Activated naive CD4-positive, alpha-beta T cell treated with anti-CD3 and anti-CD28 coated beads for 36 hours (primary cell): Measurements from ENCODE around the gene STK35. TPM values are rescaled to one million over a fixed set of nuclear protein-coding genes. Genes with fewer than 3 reads are reported as not detected.

ENCODE experiments used
- CTCF ChIA-PET: fragments of 350-600 bp; sonication (Branson Sonifier 250); formaldehyde crosslinking; loops from one replicate; lab custom pipeline; 2021; ENCODE audit warnings: antibody characterized with exemption; lab: Charles Lee
- DNase-seq: peaks from one replicate; pipeline ENCODE4 v3.0.0-alpha.2; 2020
- H3K27ac Mint-ChIP-seq: one replicate; pipeline ENCODE4 v1.8.0; 2021; ENCODE audit warnings: mild to moderate bottlenecking, mixed read lengths
- H3K27me3 Mint-ChIP-seq: one replicate; pipeline ENCODE4 v1.8.0; 2021; ENCODE audit warnings: low read depth, mixed read lengths
- H3K36me3 Mint-ChIP-seq: one replicate; pipeline ENCODE4 v1.8.0; 2021; ENCODE audit warnings: low read depth, mixed read lengths
- H3K4me1 Mint-ChIP-seq: one replicate; pipeline ENCODE4 v1.8.0; 2021; ENCODE audit warnings: low read depth, mixed read lengths
- H3K4me3 Mint-ChIP-seq: one replicate; pipeline ENCODE4 v1.8.0; 2021; ENCODE audit warnings: mild to moderate bottlenecking, moderate library complexity, mixed read lengths
- H3K9me3 Mint-ChIP-seq: one replicate; pipeline ENCODE4 v1.8.0; 2021; ENCODE audit warnings: mixed read lengths
- intact Hi-C: fragments of 100-400 bp; cut with micrococcal nuclease; formaldehyde crosslinking; loops from one replicate; pipeline ENCODE4 v1.15.1; 2023
- total RNA-seq, 2 experiments: library from RNA; stranded (reverse); gene quantifications; one replicate each; pipeline ENCODE4 v1.2.3, GENCODE V29; 2021

The STK35 gene
- total RNA-seq, 2 experiments from 2014 or later, result 20.5 to 20.9 TPM

GRCh38 chr20:2139736-2140135 lies 38.1 kb downstream of the STK35 start:
- intact Hi-C loops, result no loop called here
- no peak overlapping the region for H3K27ac Mint-ChIP-seq
- peaks cover 6% of the 10 kb centered on the region for H3K4me1 Mint-ChIP-seq
- H3K36me3 Mint-ChIP-seq, result peaks cover 1% of the 10 kb centered on the region
- no peaks in the 10 kb centered on the region for H3K9me3 Mint-ChIP-seq
- no peak overlapping the region for H3K4me3 Mint-ChIP-seq
- DNase-seq, result no peak
- CTCF ChIA-PET, result interaction anchor here (1.3 kb wide), 1 partner anchor 32 kb away, joined by 6 read pairs; no protein-coding TSS in a partner anchor
- H3K27me3 Mint-ChIP-seq, result no peaks in the 10 kb centered on the region

DNA sequence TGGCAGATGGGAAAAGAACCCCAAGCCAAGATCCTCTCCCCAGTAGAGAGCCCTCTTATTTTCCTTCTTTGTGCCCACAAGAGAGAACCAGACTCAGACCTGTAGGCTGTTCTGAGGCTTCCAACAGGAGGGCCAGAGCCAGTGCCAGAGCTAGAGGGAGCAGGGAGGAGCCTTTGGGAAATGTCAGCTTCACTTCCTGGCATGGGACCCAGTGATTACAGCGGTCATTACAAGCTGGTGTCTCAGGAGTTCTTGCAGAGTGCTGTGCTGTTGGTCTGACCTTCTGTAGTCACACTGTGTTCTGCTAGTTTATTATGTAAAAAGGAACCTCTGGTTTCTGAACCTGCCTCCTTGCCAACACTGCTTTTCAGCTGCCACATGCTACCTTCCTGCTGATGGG lies 38.9 kb downstream of the STK35 start:
- H3K27me3 Mint-ChIP-seq, result no peaks in the 10 kb centered on the region
- H3K27ac Mint-ChIP-seq, result no peak overlapping the region
- H3K9me3 Mint-ChIP-seq, result no peaks in the 10 kb centered on the region
- no peak for DNase-seq
- H3K4me1 Mint-ChIP-seq, result peaks cover 6% of the 10 kb centered on the region
- peaks cover 1% of the 10 kb centered on the region for H3K36me3 Mint-ChIP-seq
- intact Hi-C loops, result no loop called here
- CTCF ChIA-PET, result interaction anchor here (1.3 kb wide), 1 partner anchor 32 kb away, joined by 6 read pairs; no protein-coding TSS in a partner anchor
- no peak overlapping the region for H3K4me3 Mint-ChIP-seq

GRCh38 chr20:2141600-2142575 lies 40.3 kb downstream of the STK35 start:
- H3K36me3 Mint-ChIP-seq, result peaks cover 4% of the 10 kb centered on the region
- no peak overlapping the region for H3K27ac Mint-ChIP-seq
- no peak overlapping the region for H3K4me3 Mint-ChIP-seq

GRCh38 chr20:2142649-2143048 lies 41.0 kb downstream of the STK35 start:
- intact Hi-C loops, result no loop called here
- Mint-ChIP-seq H3K27me3 (no peaks in the 10 kb centered on the region), H3K27ac (no peak overlapping the region), H3K4me3 (no peak overlapping the region), H3K36me3 (peaks cover 4% of the 10 kb centered on the region), H3K9me3 (no peaks in the 10 kb centered on the region), H3K4me1 (peaks cover 3% of the 10 kb centered on the region)
- no peak for DNase-seq
- CTCF ChIA-PET, result no interaction called here

More at GRCh38 chr20:2141600-2142575, 40.3 kb downstream of the STK35 start:
- peaks cover 6% of the 10 kb centered on the region for H3K4me1 Mint-ChIP-seq
- DNase-seq, result no peak
- H3K27me3 Mint-ChIP-seq, result no peaks in the 10 kb centered on the region
- CTCF ChIA-PET, result interaction anchor here (1.0 kb wide), 1 partner anchor 31 kb away, joined by 3 read pairs; no protein-coding TSS in a partner anchor
- no peaks in the 10 kb centered on the region for H3K9me3 Mint-ChIP-seq
- intact Hi-C loops, result no loop called here

DNA sequence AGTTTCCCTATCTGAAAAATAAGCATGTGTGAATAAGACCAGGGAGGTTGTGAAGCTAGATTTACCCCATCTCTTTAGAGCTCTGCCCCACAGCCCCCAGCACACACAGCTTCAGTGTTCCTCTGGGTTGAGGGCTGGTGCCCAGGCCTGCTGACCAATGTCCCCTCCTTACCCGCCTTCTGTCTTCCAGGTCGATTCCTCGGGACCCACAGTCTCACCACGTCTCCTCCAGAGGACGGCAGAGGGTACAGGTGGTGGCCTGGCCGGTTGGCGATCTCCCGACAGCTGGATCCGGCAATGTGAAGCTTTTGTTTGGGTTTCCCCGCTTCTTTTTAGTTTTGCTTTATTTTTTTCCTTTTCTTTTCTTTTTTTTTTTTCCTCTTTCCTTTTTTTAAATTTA lies 42.0 kb downstream of the STK35 start:
- peaks cover 4% of the 10 kb centered on the region for H3K36me3 Mint-ChIP-seq
- no peak overlapping the region for H3K4me3 Mint-ChIP-seq
- H3K27me3 Mint-ChIP-seq, result no peaks in the 10 kb centered on the region
- DNase-seq, result no peak
- no peaks in the 10 kb centered on the region for H3K4me1 Mint-ChIP-seq
- no peaks in the 10 kb centered on the region for H3K9me3 Mint-ChIP-seq
- CTCF ChIA-PET, result interaction anchor here (0.5 kb wide), 1 partner anchor 33 kb away, joined by 3 read pairs; no protein-coding TSS in a partner anchor
- no peak overlapping the region for H3K27ac Mint-ChIP-seq
- intact Hi-C loops, result no loop called here

GRCh38 chr20:2144850-2145249 lies 43.2 kb downstream of the STK35 start:
- Mint-ChIP-seq H3K4me1 (no peaks in the 10 kb centered on the region), H3K4me3 (no peak overlapping the region), H3K9me3 (no peaks in the 10 kb centered on the region), H3K36me3 (peaks cover 5% of the 10 kb centered on the region), H3K27me3 (no peaks in the 10 kb centered on the region), H3K27ac (no peak overlapping the region)
- CTCF ChIA-PET, result interaction anchor here (0.6 kb wide), 1 partner anchor 332 kb away, joined by 3 read pairs; no protein-coding TSS in a partner anchor
- intact Hi-C loops, result no loop called here
- DNase-seq, result no peak

GRCh38 chr20:2145376-2145775 lies 43.7 kb downstream of the STK35 start:
- H3K4me3 Mint-ChIP-seq, result no peak overlapping the region
- peaks cover 5% of the 10 kb centered on the region for H3K36me3 Mint-ChIP-seq
- no peaks in the 10 kb centered on the region for H3K4me1 Mint-ChIP-seq
- CTCF ChIA-PET, result interaction anchor here (0.6 kb wide), 1 partner anchor 332 kb away, joined by 3 read pairs; no protein-coding TSS in a partner anchor
- intact Hi-C loops, result no loop called here
- no peak overlapping the region for H3K27ac Mint-ChIP-seq
- no peak for DNase-seq
- H3K9me3 Mint-ChIP-seq, result no peaks in the 10 kb centered on the region
- no peaks in the 10 kb centered on the region for H3K27me3 Mint-ChIP-seq

GRCh38 chr20:2146080-2146867 lies 44.6 kb downstream of the STK35 start:
- H3K27ac Mint-ChIP-seq, result no peak overlapping the region
- peaks cover 5% of the 10 kb centered on the region for H3K36me3 Mint-ChIP-seq
- no peaks in the 10 kb centered on the region for H3K9me3 Mint-ChIP-seq
- CTCF ChIA-PET, result no interaction called here
- H3K4me1 Mint-ChIP-seq, result no peaks in the 10 kb centered on the region
- no peak overlapping the region for H3K4me3 Mint-ChIP-seq
- intact Hi-C loops, result no loop called here
- H3K27me3 Mint-ChIP-seq, result no peaks in the 10 kb centered on the region
- no peak for DNase-seq

- Mint-ChIP-seq H3K4me1 (no peaks in the 10 kb centered on the region), H3K27me3 (no peaks in the 10 kb centered on the region), H3K4me3 (no peak overlapping the region), H3K36me3 (peaks cover 5% of the 10 kb centered on the region), H3K27ac (no peak overlapping the region), H3K9me3 (no peaks in the 10 kb centered on the region)
- no peak for DNase-seq
- CTCF ChIA-PET, result interaction anchor here (0.6 to 1.2 kb wide), 2 partner anchors 38 to 56 kb away, joined by 3 read pairs; no protein-coding TSS in a partner anchor
- intact Hi-C loops, result no loop called here
These were observed 47.9 kb downstream of the STK35 start for GRCh38 chr20:2149507-2149906.

DNA sequence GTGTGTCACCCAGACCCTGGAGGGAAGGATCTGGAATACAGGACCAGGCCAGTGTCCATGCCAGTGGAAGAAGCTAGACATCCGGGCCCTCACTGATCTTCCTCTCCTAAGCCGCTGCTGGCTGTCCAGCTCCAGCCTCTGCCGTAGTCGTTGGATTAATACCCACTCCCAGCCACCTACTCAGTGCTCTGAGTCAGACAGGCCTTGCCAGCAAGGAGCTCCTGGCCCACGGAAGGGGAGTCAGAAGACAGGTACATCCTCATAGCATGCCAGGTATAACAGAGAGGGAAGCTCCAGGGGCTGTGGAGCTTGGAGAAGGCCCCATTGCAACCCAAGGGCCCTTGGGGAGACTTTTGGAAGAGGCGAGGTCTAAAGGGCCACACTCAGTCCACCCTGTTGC lies 49.0 kb downstream of the STK35 start:
- intact Hi-C loops, result no loop called here
- CTCF ChIA-PET, result interaction anchor here (1.0 kb wide), 1 partner anchor 48 kb away, joined by 3 read pairs; no protein-coding TSS in a partner anchor
- Mint-ChIP-seq H3K9me3 (no peaks in the 10 kb centered on the region), H3K4me1 (no peaks in the 10 kb centered on the region), H3K27ac (no peak overlapping the region), H3K4me3 (no peak overlapping the region), H3K27me3 (no peaks in the 10 kb centered on the region), H3K36me3 (peaks cover 4% of the 10 kb centered on the region)
- DNase-seq, result no peak

DNA sequence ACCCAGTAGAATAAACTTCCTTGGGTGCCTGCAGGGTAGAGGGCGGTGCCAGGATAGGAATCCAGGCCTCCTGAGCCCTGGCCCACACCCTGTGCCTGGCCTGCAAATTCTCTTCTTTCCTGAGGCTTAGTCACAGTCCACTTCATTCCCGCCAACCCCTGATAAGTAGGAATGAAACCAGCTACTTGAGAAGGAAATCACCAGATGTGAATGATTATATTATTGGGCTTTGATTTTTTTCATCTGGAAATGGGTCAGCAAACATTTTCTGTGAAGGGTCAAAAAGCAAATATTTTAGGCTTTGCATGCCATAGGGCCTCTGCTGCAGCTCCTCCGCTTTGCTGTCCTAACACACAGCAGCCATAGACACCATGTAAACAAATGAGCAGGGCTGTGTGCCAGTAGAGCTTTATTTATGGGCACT lies 50.2 kb downstream of the STK35 start:
- no peak for DNase-seq
- CTCF ChIA-PET, result interaction anchor here (2.2 kb wide), 1 partner anchor 20 kb away, joined by 9 read pairs; no protein-coding TSS in a partner anchor
- intact Hi-C loops, result no loop called here
- Mint-ChIP-seq H3K9me3 (no peaks in the 10 kb centered on the region), H3K36me3 (peaks cover 1% of the 10 kb centered on the region), H3K27me3 (no peaks in the 10 kb centered on the region), H3K4me1 (no peaks in the 10 kb centered on the region), H3K4me3 (no peak overlapping the region), H3K27ac (no peak overlapping the region)

DNA sequence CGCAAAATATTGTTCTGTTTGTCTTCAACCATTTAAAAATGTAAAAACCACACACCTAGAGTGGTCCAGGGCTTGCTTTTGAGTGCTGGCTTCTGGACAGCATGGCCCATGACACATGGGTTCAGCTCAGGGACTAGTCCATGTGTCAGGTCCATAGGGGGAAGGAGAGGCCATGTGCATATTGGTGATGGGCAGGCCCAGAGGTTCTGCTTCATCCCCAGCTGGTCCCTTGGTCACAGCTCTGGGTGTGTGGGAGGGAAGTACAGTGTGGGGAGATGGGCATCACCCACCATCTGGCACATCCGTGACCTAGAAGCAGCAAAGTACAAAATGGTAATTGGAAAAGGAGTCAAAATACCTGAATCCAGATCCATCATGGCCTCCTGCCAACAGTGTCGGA lies 50.7 kb downstream of the STK35 start:
- CTCF ChIA-PET, result interaction anchor here (2.2 kb wide), 1 partner anchor 20 kb away, joined by 9 read pairs; no protein-coding TSS in a partner anchor
- DNase-seq, result no peak
- intact Hi-C loops, result no loop called here
- peaks cover 1% of the 10 kb centered on the region for H3K36me3 Mint-ChIP-seq
- no peak overlapping the region for H3K27ac Mint-ChIP-seq
- H3K9me3 Mint-ChIP-seq, result no peaks in the 10 kb centered on the region
- H3K27me3 Mint-ChIP-seq, result no peaks in the 10 kb centered on the region
- H3K4me3 Mint-ChIP-seq, result no peak overlapping the region
- no peaks in the 10 kb centered on the region for H3K4me1 Mint-ChIP-seq
